H1 (cell line): ENCODE measurements around the gene DDX56. TPM values are rescaled to one million over a fixed set of nuclear protein-coding genes. Genes with fewer than 3 reads are reported as not detected.

Experiments
- CTCF ChIA-PET: fragments of 300-600 bp; sonication (Branson Sonifier 250); formaldehyde crosslinking; loops from one replicate; lab custom pipeline; 2021; ENCODE audit not compliant: partially characterized antibody; lab: Charles Lee
- POLR2A ChIA-PET: fragments of 300-600 bp; sonication (Branson Sonifier 250); formaldehyde crosslinking; loops from one replicate; lab custom pipeline; 2021; ENCODE audit warnings: inconsistent platforms; ENCODE audit not compliant: partially characterized antibody; lab: Charles Lee
- DNase-seq, 2 experiments: peaks; one replicate each; pipeline versions ENCODE4 v3.0.0 to v3.0.0-alpha.2; 2010 to 2022; ENCODE audit warnings: low spot score in 2 of 2, low read depth in 1 of 2, mixed read lengths in 1 of 2
- FAIRE-seq: peaks from 2 replicates; lab custom pipeline; 2011; peaks lifted over from hg19 to GRCh38; lab: Jason Lieb, UNC
- H2AFZ ChIP-seq: 2 replicates; pipeline ENCODE4 v1.8.1; 2012; ENCODE audit warnings: low read length, inconsistent platforms
- H2AK5ac ChIP-seq: 2 replicates; pipeline ENCODE4 v1.6.1; 2013; ENCODE audit warnings: low read depth, low read length
- H2BK120ac ChIP-seq: replicated peaks from 2 replicates; pipeline ENCODE3; 2013; ENCODE audit warnings: low read depth, low read length, inconsistent platforms
- H2BK12ac ChIP-seq: 2 replicates; pipeline ENCODE4 v1.6.1; 2013; ENCODE audit warnings: low read depth, low read length
- H2BK15ac ChIP-seq: 2 replicates; pipeline ENCODE4 v1.6.1; 2013; ENCODE audit warnings: low read length
- H2BK20ac ChIP-seq: 2 replicates; pipeline ENCODE4 v1.6.1; 2013; ENCODE audit warnings: low read length
- H2BK5ac ChIP-seq: 2 replicates; pipeline ENCODE4 v1.6.1; 2013; ENCODE audit warnings: low read depth, low read length
- H3K14ac ChIP-seq: 2 replicates; pipeline ENCODE4 v1.6.1; 2013; ENCODE audit warnings: inconsistent platforms; ENCODE audit not compliant: insufficient read length
- H3K18ac ChIP-seq: 2 replicates; pipeline ENCODE4 v1.6.1; 2013; ENCODE audit warnings: low read length; ENCODE audit errors: extremely low read depth
- H3K23ac ChIP-seq: 2 replicates; pipeline ENCODE4 v1.6.1; 2013; ENCODE audit warnings: inconsistent platforms; ENCODE audit not compliant: insufficient read length
- H3K23me2 ChIP-seq: 2 replicates; pipeline ENCODE4 v1.6.1; 2013; ENCODE audit warnings: low read depth, low read length
- H3K27ac ChIP-seq: 2 replicates; pipeline ENCODE4 v1.6.1; 2011; ENCODE audit warnings: low read depth, low read length, inconsistent platforms
- H3K27me3 ChIP-seq, 4 experiments: replicated peaks in 1 of 4; 1 replicate in 1 of 4; 2 replicates in 3 of 4; pipeline versions ENCODE4 v1.6.1 to v1.8.1; 2011 to 2013; ENCODE audit warnings: low read length in 3 of 4, mild to moderate bottlenecking in 3 of 4, inconsistent platforms in 2 of 4, mixed read lengths in 2 of 4, moderate library complexity in 1 of 4; ENCODE audit not compliant: control insufficient read depth in 3 of 4, insufficient read depth in 3 of 4; ENCODE audit errors: extremely low read depth in 1 of 4
- H3K36me3 ChIP-seq, 4 experiments: 2 replicates each; pipeline versions ENCODE4 v1.6.1 to v1.8.1; 2011 to 2013; ENCODE audit warnings: mild to moderate bottlenecking in 4 of 4, low read length in 3 of 4, moderate library complexity in 2 of 4, control low read depth in 1 of 4, inconsistent platforms in 1 of 4; ENCODE audit not compliant: insufficient read depth in 4 of 4, control insufficient read depth in 2 of 4
- H3K4ac ChIP-seq: replicated peaks from 2 replicates; pipeline ENCODE3; 2013; ENCODE audit warnings: low read length, low read depth, mixed read lengths, inconsistent platforms; ENCODE audit not compliant: insufficient read length
- H3K4me1 ChIP-seq, 4 experiments: replicated peaks in 1 of 4; 1 replicate in 1 of 4; 2 replicates in 3 of 4; pipeline versions ENCODE4 v1.6.1 to v1.8.1; 2011 to 2013; ENCODE audit warnings: low read length in 3 of 4, inconsistent platforms in 2 of 4, mixed read lengths in 1 of 4; ENCODE audit not compliant: insufficient read depth in 4 of 4, control insufficient read depth in 3 of 4
- H3K4me2 ChIP-seq, 2 experiments: 2 replicates each; pipeline versions ENCODE4 v1.6.1 to v1.8.1; 2011 to 2013; ENCODE audit warnings: low read depth in 2 of 2, low read length in 2 of 2, control low read depth in 1 of 2, inconsistent platforms in 1 of 2, mild to moderate bottlenecking in 1 of 2; ENCODE audit not compliant: insufficient read depth in 1 of 2
- H3K4me3 ChIP-seq, 4 experiments: fragments of 200-600, 300-600 bp in 1 of 4; sonication (generic), shearing (Covaris generic), sonication (Bioruptor Twin) in 1 of 4; 2 replicates each; pipeline versions ENCODE4 v1.5.1 to v1.8.1; 2011 to 2016; ENCODE audit warnings: low read length in 4 of 4, low read depth in 3 of 4, control low read depth in 2 of 4, inconsistent platforms in 2 of 4, mild to moderate bottlenecking in 2 of 4, mixed read lengths in 1 of 4, moderate library complexity in 1 of 4; ENCODE audit not compliant: insufficient read depth in 2 of 4; ENCODE audit errors: extremely low read depth in 1 of 4
- H3K56ac ChIP-seq: replicated peaks from 2 replicates; pipeline ENCODE3; 2013; ENCODE audit warnings: low read depth, mild to moderate bottlenecking, mixed read lengths, low read length, inconsistent platforms; ENCODE audit not compliant: insufficient read length
- H3K79me1 ChIP-seq: 2 replicates; pipeline ENCODE4 v1.6.1; 2013; ENCODE audit warnings: low read depth, low read length, control low read depth
- H3K79me2 ChIP-seq, 2 experiments: 2 replicates each; pipeline versions ENCODE4 v1.6.1 to v1.8.1; 2012 to 2013; ENCODE audit warnings: low read length in 2 of 2, mild to moderate bottlenecking in 2 of 2, inconsistent platforms in 1 of 2; ENCODE audit not compliant: insufficient read depth in 2 of 2, control insufficient read depth in 1 of 2
- H3K9ac ChIP-seq, 4 experiments: replicated peaks in 1 of 4; 1 replicate in 1 of 4; 2 replicates in 3 of 4; pipeline versions ENCODE4 v1.6.1 to v1.8.1; 2011 to 2013; ENCODE audit warnings: low read depth in 3 of 4, low read length in 3 of 4, control low read depth in 2 of 4, mild to moderate bottlenecking in 2 of 4, moderate library complexity in 2 of 4, inconsistent platforms in 1 of 4; ENCODE audit errors: extremely low read depth in 1 of 4
- H3K9me3 ChIP-seq, 2 experiments: 2 replicates each; pipeline versions ENCODE4 v1.6.1 to v1.8.1; 2012 to 2013; ENCODE audit warnings: mild to moderate bottlenecking in 2 of 2, moderate library complexity in 2 of 2, control low read depth in 1 of 2, inconsistent platforms in 1 of 2, low read depth in 1 of 2, low read length in 1 of 2, mixed read lengths in 1 of 2; ENCODE audit not compliant: insufficient read depth in 2 of 2
- H4K20me1 ChIP-seq, 2 experiments: replicated peaks in 1 of 2; 2 replicates each; pipeline versions ENCODE3 to v1.8.1; 2011 to 2013; ENCODE audit warnings: inconsistent platforms in 2 of 2, low read length in 2 of 2, mild to moderate bottlenecking in 1 of 2; ENCODE audit not compliant: insufficient read depth in 2 of 2, control insufficient read depth in 1 of 2
- H4K5ac ChIP-seq: 2 replicates; pipeline ENCODE4 v1.6.1; 2013; ENCODE audit warnings: low read length, low read depth, mixed read lengths, inconsistent platforms; ENCODE audit not compliant: insufficient read length
- H4K8ac ChIP-seq: 2 replicates; pipeline ENCODE4 v1.8.0; 2013; ENCODE audit warnings: mild to moderate bottlenecking, moderate library complexity, low read length, inconsistent platforms; ENCODE audit not compliant: insufficient read depth; ENCODE audit errors: extremely low read depth
- H4K91ac ChIP-seq: replicated peaks from 2 replicates; pipeline ENCODE3; 2013; ENCODE audit warnings: low read length, mixed read lengths, inconsistent platforms; ENCODE audit not compliant: insufficient read length
- ATF3 ChIP-seq: IDR thresholded peaks from 2 replicates; pipeline ENCODE4 v1.6.1; 2011; ENCODE audit warnings: low read depth, mild to moderate bottlenecking, low read length; ENCODE audit not compliant: insufficient read depth
- BACH1 ChIP-seq: IDR thresholded peaks from 2 replicates; pipeline ENCODE4 v1.6.1; 2012; ENCODE audit warnings: low read length, improper control_type of control experiment
- BRCA1 ChIP-seq: IDR thresholded peaks from 2 replicates; pipeline ENCODE4 v1.6.1; 2012; ENCODE audit warnings: low read depth, low read length, improper control_type of control experiment
- JUND ChIP-seq: IDR thresholded peaks from 2 replicates; pipeline ENCODE4 v1.6.1; 2011; ENCODE audit warnings: mild to moderate bottlenecking, improper control_type of control experiment, low read length
- MAFK ChIP-seq: IDR thresholded peaks from 2 replicates; pipeline ENCODE4 v1.6.1; 2012; ENCODE audit warnings: low read depth, mild to moderate bottlenecking, improper control_type of control experiment, low read length
- YY1 ChIP-seq: IDR thresholded peaks from 2 replicates; pipeline ENCODE4 v1.6.1; 2011; ENCODE audit warnings: low read depth, mild to moderate bottlenecking, low read length
- WGBS, 2 experiments: shearing (Covaris generic) in 1 of 2; methylation state at CpG; one replicate each; pipeline versions ENCODE4 v1.1.6 to v1.1.7; 2013 to 2015; ENCODE audit warnings: low lambda C conversion rate in 2 of 2, mixed read lengths in 2 of 2, inconsistent platforms in 1 of 2, low coverage in 1 of 2, missing lambda C conversion rate in 1 of 2; ENCODE audit not compliant: insufficient replicate concordance in 2 of 2, insufficient coverage in 1 of 2, insufficient read length in 1 of 2; ENCODE audit errors: extremely low coverage in 1 of 2, missing lambda C conversion rate in 1 of 2; 5-methylcytosine and 5-hydroxymethylcytosine counted together
- polyA plus RNA-seq, 7 experiments: library from polyadenylated mRNA; depleted of rRNA in 3 of 7; stranded (reverse) in 5 of 7; unstranded in 2 of 7; fragments of >200 nt in 5 of 7; fragments of 200-250 nt in 2 of 7; gene quantifications; 1 replicate in 5 of 7; 2 replicates in 1 of 7; 4 replicates in 1 of 7; pipeline versions ENCODE4 v1.2.1 to v1.2.3, GENCODE V29; 2011 to 2013; ENCODE audit warnings: missing spikeins in 2 of 7, mixed read lengths in 2 of 7
- total RNA-seq: library from RNA; stranded (reverse); fragmentation: NEBNext Ultra II Directional; extraction: Animal tissue kit (Norgen Biotek cat#: 25700); gene quantifications from 2 replicates; pipeline ENCODE4 v1.2.1, GENCODE V29; 2021

Gene DDX56
- total and polyA plus RNA-seq, 2 of the 8 experiments (the other 6 are each of a cell fraction or from before 2014, with no cell fraction given), result 56.9 to 81.6 TPM

- no peaks in the 10 kb centered on the region for H4K20me1 ChIP-seq
- no peak overlapping the region for H2BK5ac ChIP-seq
- no peak overlapping the region for H3K23ac ChIP-seq
- H4K5ac ChIP-seq, result no peak overlapping the region
- no peaks in the 10 kb centered on the region for H3K23me2 ChIP-seq
- no peaks in the 10 kb centered on the region for H3K27me3 ChIP-seq
- H2AK5ac ChIP-seq, result no peak overlapping the region
- FAIRE-seq (no peak), DNase-seq (no peak)
- no peaks in the 10 kb centered on the region for H3K4me1 ChIP-seq
- H2BK12ac ChIP-seq, result no peak overlapping the region
- H3K9ac ChIP-seq, result no peak overlapping the region
- 84% methylated on average over 10 of the region's 10 CpGs; no CpG with 5 or more reads in 1 of the 2 experiments for WGBS, 2 experiments
- no peaks in the 10 kb centered on the region for H3K79me2 ChIP-seq
- H2AFZ ChIP-seq, result no peak overlapping the region
- H2BK15ac ChIP-seq, result no peak overlapping the region
- H4K8ac ChIP-seq, result peak overlapping the region; percentile 79; the same call in 1 of the 2 replicates
- H3K4me2 ChIP-seq, result no peak overlapping the region
- H3K56ac ChIP-seq, result no peak overlapping the region
- H3K9me3 ChIP-seq, result no peaks in the 10 kb centered on the region
- no peak overlapping the region for H3K18ac ChIP-seq
- no peaks in the 10 kb centered on the region for H3K36me3 ChIP-seq
- no peak overlapping the region for H2BK20ac ChIP-seq
- H2BK120ac ChIP-seq, result no peak overlapping the region
- H3K4ac ChIP-seq, result no peak overlapping the region
- no peak overlapping the region for H3K4me3 ChIP-seq
- no peak for TF ChIP-seq BRCA1
- no peak for TF ChIP-seq YY1
- no peak for TF ChIP-seq MAFK
- no peak for TF ChIP-seq JUND
- no peak for TF ChIP-seq ATF3
- no peak for TF ChIP-seq BACH1
- H4K91ac ChIP-seq, result no peak overlapping the region
- no peak overlapping the region for H3K27ac ChIP-seq
- H3K14ac ChIP-seq, result no peak overlapping the region
- ChIA-PET POLR2A (no interaction called here), CTCF (interaction anchor here (0.9 to 1.4 kb wide), 2 partner anchors 35 to 54 kb away, joined by 3 read pairs; no protein-coding TSS in a partner anchor)
- no peaks in the 10 kb centered on the region for H3K79me1 ChIP-seq
These were observed 42.7 kb downstream of the DDX56 start for GRCh38 chr7:44530990-44531389.
